HG03457 (cell line): ENCODE data around the gene ST7.
A peak's percentile ranks its signal among the peaks of the same experiment; 100 is the strongest.
"Not testable (repeated sequence)": the region's sequence is repeated elsewhere in the genome, so short reads cannot be mapped to it uniquely, and the experiment has no call there.

Source experiments
- ATAC-seq: cut with Tn5 transposase; IDR thresholded peaks from one replicate; pipeline ENCODE4 v1.9.1; 2021; ENCODE audit warnings: moderate number of reproducible peaks; ENCODE audit not compliant: unreplicated experiment

Gene ST7

DNA sequence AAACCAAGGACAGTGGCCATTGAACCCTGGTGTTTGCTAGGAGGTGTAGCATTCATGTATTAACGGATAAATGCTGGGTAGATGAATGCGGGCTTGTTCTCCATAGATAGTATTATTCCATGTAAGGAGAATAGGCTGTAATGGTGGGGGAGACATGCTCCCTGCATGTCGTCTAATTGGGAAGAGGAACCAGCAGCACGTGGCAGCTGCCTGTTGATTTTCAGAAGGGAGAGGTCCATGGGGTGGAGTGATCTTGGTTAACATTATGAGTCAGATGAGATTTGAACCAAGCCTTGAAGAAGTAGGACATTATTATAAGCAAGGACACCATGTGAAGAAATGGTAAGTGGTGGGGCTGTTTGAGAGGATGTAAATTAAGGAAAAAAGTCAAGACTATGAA lies 257.1 kb downstream of the ST7 start:
- ATAC-seq, result no peak

DNA sequence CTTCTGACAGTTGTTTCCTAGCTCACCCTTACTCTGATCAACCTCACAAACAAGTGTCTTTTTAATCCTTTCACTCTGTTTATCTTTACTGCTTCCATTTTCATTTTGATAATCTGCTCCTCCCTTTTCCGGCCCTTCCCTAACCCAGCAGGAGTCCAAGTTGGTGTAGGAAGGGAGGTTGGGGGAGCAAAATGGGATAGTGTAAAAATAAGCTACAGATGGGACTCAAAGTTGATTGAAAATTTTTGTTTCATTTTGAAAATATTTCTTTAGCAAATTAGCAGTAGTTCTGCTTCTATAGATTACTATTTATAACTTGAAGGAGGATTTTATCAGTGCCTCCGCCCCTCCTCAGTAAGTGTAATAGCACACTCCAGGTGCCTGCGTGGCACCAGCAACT lies 257.6 kb downstream of the ST7 start:
- no peak for ATAC-seq

DNA sequence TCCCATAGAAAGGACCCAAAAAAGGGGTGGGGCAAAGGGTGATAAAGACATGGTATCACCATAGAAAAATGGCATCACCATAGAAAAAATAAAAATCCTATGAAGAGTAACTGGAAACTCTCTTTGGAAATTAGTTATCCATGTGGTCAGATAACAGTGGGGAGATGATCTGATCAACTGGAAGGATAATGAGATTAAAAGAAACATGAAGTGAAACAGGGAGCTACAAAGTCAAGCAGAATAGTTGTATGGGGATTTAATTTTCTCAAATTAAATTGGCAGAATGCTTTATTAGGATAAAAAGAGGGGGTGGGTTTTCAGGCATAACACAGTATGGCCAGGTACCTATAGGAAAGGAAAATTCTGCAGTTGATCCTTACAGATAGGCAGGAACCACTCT lies 258.3 kb downstream of the ST7 start:
- ATAC-seq, result no peak

DNA sequence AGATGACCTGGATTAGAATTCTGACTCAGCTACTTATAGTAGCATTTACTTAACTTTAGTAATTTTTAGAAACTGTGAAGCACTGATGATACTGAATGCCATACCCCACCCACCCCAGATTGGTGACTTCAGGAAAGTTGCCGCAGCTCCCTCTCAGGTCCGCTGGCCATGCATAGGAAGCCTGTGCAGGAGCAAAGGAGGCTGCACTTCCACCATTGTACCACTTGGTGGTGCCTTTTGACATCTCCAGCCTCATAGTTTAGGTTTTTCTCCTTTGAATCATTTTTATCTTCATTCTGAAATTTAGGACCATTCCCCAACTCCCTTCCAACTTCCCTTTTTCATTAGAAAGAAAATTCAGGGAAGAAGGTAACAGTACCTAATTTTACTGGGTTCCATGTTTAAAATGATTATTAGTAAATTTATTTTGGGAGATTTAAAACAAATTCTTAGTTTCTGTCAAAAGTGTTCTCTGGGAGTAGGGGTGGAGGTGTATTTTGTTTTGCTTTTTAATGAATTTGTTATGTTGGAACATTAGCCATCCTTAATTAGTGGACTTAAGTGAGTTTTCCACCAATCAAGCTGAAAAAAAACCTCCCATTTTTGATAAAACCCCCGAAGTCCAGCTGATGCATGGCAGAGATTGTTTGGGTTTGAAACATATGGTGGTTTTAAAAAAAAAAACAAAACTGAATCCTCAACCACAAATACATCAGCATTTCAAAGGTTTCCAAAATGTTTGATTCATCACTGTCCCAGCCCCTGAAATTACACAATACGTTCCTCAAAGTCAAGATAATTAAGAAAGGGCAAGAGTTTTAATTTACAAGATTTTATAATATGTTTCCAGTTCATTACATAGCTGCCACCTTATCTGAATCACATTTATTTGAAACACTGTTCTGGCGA lies 259.9 kb downstream of the ST7 start:
- peak; percentile 73 for ATAC-seq

DNA sequence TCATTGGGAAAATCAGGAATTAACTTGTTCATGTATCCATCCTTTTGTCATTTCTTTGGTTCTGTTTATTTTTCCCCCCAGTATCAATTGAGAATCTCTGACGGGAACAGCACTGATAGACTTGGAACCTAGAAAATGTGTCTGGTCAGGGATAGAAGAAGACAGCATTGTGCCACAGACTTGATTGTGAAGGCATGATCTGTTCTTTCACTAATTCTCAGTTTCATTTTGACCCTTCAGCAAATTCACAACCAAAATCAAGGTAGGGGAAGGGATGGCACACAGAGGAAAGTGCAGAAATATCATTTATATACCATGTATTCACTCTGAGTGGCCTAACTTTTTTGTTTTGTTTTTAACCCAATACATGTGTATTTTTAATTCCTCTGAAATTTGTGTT lies 262.7 kb downstream of the ST7 start:
- ATAC-seq, result no peak

DNA sequence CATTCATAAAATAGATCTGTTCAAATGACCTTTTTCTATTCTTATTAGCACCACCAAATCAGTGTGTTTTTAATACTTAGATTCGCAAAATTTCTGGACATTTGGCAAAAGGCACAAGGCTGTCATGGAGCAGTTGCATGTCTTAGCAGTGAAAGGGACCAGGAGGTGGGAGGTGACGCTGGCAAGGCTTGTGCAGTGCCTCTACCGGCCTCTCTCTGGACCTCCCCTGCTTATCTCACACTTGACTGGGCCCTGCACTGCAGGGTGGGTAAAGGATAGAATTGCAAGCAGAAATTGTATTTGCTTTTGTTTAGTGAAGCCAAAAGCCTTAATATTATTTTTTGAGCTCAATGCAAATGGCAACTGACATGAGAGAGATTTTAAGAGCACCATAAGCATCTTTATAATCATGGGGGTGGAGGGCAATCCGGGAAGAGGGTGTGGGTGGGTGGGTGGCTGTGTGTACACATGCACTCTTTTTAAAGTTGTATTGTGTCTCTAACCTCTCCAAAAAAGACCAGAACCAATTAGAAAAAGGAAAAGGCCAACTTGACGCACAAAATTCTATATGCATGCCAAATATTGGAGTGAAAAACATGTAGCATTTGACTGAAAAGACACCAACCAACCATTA lies 263.3 kb downstream of the ST7 start:
- no peak for ATAC-seq

DNA sequence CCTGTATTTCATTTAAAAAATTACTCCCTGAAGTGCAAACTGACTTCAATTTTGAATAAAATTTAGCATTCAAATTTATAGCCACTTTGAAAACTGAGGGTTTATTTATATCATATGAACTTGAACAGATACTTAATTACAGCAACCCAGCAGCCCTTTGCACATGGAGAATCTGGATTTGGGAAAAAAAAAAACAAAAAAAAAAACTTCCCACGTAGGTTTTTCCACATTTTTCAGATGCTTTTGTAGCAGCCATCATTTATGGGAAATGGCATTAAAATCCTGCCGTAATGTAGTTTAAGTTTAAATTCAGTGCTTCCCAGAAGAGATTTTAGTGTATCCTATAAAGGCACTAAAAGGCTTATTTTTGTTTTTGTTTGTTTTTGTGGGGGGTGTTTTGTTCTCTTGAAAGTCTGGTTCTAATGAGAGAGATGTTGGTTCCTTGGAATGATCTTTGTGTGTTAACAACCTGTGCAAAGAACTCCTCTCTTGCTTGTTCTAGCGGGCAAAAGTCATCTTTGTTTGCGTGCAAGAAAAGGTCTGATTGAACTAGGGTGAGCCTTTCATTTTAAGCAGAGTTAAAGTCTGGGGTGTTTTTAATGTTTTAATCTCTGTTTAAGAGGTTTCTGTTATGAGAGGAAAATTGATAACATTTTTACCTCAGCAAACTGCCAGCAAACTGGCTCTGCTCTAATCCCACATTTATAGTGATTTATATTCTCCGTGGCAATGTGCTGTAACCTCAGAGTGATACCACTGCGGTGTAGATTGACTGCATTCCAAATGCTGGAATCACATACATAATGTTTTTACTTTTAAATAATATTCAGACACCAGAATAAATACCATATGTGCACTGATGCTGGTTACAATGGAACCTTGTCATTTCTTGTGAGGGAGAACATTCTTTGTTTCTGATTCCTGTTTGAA lies 264.1 kb downstream of the ST7 start:
- no peak for ATAC-seq

DNA sequence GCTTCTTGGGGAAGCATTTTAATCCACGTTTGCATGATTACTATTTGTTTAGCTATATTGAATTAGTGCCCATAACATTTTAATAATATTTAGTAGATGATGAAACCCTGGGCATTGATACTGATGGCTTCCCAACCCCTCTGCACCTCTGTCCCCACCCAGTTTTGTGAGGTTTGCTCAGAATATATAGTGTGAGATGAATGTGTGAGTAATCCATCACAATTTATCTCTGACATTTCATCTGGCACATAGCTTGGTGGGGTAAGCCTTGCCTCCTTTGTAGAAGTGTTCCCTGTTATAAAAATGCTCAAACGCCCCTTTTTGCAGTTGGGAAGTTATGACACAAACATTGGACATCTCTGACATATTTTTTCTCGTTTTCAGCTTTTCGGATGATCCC lies 265.4 kb downstream of the ST7 start:
- no peak for ATAC-seq

DNA sequence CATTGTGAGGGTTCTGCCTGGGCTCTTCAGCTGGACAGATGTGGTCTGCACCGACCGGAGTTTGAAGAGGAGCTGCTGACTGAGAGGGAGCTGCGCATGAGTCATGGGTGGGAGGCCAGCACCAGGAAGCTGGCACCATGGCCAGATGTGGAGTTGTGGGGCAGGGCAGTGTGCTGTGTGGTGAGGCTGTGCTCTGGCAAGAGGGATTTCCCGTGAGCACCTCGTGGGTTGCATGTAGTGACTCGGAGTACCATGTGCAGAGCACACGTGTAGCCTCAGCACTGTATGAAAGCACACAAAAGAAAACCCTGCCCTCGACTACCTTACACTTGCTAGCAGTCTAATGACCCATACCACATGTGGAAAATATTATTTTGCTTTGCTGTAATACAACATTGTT lies 266.2 kb downstream of the ST7 start:
- ATAC-seq, result no peak

DNA sequence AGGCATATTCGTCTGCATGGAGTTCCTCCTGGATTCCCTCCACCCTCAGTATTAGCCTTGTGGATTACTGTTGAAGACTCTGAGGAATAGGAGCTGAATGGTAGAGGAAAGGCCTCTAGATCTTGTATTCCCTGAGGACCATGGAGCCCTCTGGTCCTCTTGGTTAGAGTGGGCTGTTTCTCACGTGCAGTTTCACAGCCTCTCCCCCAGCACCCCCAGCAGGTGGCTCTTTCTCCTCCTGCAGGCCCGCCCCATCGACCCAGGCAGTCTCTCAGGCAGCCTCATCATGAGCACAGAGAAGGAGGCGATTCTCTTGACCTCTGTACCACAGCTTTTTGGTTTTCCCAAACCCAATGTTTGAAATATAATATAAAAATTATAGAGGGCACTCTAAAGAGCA lies 267.5 kb downstream of the ST7 start:
- no peak for ATAC-seq

DNA sequence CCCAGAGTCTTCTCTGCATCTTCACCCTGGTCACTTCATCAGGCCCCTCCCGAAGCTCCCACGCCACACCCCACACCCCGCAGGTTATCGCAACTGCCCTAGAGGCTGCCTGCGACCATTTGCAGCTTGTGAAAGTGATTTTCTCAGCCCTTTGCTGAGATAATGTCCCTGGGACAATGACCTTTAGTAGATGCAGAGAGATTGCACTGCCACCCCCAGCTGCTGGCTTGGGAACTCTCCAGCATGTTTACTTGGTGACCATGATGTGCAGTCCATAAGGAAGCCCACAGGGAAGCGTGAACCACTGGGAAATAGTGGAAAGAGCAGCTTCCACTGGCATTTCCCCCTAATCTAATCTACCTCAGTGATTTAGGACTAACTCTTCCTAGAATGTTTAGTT lies 272.2 kb downstream of the ST7 start:
- no peak for ATAC-seq

DNA sequence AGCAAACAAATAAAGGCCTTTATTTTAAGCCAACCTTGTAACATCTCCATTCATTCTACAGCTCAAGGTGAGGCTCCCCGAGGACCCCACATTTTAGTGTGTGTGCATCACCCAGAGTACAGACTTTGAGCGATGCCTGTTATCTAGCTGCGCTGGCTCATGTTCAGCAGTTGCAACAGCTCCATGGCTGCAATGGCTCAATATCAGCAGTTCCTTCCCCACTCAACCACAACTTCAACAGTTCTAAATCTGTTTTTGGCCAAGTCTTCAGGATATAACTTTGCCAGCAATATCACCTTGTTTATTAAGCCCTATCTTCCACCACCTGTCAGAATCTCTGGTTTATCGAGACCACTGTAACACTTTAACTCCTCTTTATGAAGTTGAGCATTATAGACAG lies 273.8 kb downstream of the ST7 start:
- ATAC-seq, result no peak

DNA sequence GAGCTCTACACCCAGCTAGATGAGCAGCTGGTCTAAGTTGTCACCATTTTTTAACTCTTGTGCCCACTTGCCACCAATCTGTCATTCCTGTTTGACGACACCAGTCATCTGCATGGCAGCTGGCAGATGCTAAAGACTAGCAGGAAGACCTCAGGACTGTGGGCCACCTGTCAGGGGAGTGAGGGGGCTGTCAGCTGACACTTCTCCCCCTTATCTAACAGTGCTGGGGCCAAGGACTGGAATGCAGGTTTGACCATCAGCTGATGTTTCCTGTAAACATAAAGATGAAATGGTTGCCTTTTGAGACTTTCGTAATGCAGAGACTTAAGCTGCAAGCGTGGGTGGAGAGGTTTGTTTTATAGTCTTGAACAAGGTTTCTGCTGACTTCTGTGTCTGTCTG lies 276.0 kb downstream of the ST7 start:
- ATAC-seq, result no peak

DNA sequence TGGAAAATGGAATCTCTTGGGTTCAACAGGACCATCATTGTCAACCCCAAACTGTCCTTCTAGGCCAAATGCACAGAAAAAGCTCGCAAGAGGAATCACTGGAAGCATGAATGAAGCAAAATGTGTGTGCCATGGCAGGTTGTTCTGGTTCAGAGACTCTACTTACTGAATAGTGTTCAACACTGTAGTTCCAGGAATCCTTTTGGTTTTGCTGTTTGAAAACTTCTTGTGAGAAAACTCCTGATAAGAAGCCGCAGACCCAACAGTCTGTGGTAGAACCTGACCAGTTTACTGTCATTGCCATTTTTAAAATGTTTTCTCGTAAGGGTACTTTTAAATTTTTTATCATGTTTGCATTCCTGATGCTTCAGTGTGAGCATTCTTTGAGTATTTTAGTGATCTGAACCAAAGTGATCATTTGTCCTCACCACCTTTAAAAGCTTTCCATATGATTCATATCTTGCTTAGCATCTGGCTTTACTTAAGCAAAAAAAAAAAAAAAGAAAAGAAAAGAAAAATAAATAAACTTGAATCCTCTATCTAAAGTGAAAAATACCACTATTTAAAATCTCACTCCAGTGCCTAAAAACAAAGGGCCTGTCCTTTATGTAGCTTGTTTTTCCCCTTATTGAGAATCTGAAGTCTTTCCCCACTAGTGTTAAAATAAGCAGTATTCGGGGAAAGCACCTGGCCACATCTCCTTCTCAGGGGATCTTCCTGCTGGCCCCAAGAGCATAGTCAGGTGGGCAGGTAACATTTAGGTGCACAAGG lies 277.2 kb downstream of the ST7 start:
- ATAC-seq, result peak; percentile 69

DNA sequence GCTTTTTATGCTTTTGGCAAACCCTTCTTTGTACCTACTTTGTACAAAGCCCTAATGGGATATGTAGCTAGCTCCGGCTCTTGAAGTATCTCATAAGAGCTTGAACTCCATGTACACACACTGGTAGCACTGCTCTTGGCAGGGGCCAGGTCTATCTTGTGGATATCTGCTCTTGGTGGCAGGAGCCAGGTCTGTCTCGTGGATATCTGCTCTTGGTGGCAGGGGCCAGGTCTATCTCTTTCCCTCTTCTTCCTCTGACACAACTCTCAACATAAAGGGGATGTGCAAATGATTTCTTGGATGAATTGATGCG lies 277.7 kb downstream of the ST7 start:
- ATAC-seq, result no peak

DNA sequence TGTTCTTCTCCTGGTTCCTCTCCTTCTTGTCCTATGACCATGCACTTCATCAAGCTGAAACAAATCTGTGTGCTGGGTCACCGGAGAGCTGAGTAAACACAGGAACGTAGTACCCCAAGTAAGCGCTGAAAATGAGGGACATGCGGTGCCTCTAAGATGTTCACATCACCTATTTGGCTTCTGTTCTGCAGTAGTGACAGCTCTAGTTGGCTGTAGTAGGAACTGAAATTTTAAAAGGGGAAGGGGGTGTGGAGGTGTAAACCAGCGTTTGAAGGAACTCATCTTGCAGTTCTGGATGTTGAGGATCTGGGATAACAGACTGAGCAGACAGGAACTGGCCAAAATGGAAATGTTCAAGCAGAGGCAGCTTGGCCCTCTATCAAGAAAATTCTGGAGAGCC lies 284.3 kb downstream of the ST7 start:
- no peak for ATAC-seq

DNA sequence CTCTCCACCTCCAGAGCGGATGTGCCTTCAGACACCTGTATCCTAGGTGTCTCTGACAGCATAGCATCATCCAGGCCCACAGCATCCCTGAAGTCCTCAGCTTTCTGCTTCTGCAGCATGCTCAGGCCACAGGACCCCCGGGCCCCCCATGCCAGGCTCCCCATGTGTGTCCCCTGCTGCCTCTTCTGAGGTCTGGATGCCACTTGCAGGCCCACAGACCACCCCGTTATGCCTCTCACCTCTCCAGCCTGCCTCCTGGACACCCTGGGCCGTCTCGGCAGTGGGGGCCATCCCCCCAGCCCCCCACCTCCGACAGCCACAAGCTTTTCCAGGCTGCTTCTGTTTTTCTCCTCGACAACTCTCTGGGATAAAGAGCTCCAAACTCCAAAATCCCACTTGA lies 285.2 kb downstream of the ST7 start:
- no peak for ATAC-seq

DNA sequence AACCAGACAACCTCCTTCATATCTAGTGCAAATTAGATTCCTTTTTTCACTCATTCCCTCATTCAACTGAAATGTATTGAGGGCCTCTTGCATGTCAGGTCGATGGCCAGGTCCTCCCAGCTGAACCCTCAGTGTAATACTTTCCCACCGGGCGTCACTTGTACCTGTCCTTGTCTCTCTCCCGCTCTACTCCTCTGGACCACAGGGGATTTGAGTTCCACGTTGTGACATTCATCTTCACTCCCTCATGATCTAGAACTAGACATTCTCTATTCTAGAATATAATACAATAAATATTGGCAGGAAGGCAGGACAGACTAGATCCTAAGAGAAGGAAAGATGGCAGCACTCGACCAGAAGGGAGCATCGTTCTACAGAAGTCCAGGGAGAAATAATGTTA lies 285.6 kb downstream of the ST7 start:
- ATAC-seq, result no peak

DNA sequence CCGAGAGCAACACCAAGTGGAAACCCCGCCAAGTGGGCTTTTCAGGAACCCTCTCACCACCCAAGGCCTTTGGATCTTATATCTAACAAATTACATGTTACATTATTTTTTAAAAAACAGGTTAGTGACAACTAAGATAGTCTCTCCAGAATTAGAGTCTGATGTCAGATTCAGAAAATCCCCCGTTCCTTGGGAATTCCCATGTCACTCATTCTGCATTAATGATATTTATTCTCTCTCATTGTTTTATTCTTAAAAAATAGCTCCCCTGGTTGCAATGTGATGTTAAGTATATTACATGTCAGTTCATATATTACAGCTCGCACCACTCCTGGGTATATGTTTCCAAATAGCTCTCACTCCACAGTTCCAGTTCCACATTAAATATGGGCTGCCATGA lies 287.8 kb downstream of the ST7 start:
- ATAC-seq, result no peak

DNA sequence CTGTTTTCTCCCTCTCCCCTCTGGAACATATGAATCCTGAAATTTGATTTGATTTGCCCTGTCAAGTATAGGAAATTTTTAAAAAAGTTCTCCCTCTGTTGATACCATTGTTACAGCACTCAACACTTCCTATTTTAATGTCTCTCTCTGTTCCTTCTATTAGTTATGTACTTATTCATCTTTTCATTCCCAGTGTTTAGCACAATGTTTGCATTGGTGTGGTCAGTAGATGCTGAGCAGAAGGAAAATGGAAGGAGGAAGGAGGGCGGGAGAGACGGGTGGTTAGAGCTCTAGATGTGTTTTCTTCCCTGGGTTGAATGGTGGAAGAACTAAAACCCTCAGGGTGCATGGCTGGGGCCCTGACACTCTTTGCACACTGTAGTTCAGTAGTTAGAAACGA lies 290.1 kb downstream of the ST7 start:
- ATAC-seq, result no peak

DNA sequence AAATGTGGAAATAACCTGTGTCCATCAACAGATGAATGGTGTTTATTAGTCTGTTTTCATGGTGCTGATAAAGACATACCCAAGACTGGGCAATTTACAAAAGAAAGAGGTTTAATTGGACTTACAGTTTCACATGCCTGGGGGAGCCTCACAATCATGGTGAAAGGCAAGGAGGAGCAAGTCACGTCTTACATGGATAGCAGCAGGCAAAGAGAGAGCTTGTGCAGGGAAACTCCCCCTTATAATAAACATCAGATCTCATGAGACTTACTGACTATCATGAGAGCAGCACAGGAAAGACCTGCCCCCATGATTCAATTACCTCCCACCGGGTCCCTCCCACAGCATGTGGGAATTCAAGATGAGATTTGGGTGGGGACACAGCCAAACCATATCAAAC lies 292.4 kb downstream of the ST7 start:
- ATAC-seq, result not testable (repeated sequence)
